Activated T-helper 9 cell treated with anti-CD3 and anti-CD28 coated beads, Interleukin-2, amount 50 U/mL, for 16 hours (primary cell): Measurements from ENCODE around the gene MICALL2.
A peak's percentile ranks its signal among the peaks of the same experiment; 100 is the strongest.

Source experiments
- DNase-seq: peaks from one replicate; pipeline ENCODE4 v3.0.0-alpha.2; 2020; ENCODE audit warnings: low read depth

The MICALL2 gene

GRCh38 chr7:1413936-1414639 is 45.2 kb downstream of the MICALL2 start:
- DNase-seq = no peak

GRCh38 chr7:1412322-1413261 is 46.7 kb downstream of the MICALL2 start:
- peak; percentile 84 for DNase-seq

GRCh38 chr7:1411414-1411813 is 47.9 kb downstream of the MICALL2 start:
- no peak for DNase-seq

GRCh38 chr7:1410992-1411391 is 48.3 kb downstream of the MICALL2 start:
- no peak for DNase-seq

- no peak for DNase-seq
Measured at GRCh38 chr7:1409555-1409954, 49.7 kb downstream of the MICALL2 start.

GRCh38 chr7:1408466-1408865 is 50.8 kb downstream of the MICALL2 start:
- DNase-seq = no peak

GRCh38 chr7:1407892-1408291 is 51.4 kb downstream of the MICALL2 start:
- DNase-seq = no peak

GRCh38 chr7:1404898-1405548 is 54.2 kb downstream of the MICALL2 start:
- no peak for DNase-seq

- DNase-seq = no peak
Measured at GRCh38 chr7:1404460-1404809, 54.8 kb downstream of the MICALL2 start.

GRCh38 chr7:1403638-1404459 is 55.4 kb downstream of the MICALL2 start:
- DNase-seq = no peak

- DNase-seq = no peak
Measured at GRCh38 chr7:1402791-1403637, 56.3 kb downstream of the MICALL2 start.

- no peak for DNase-seq
Measured at GRCh38 chr7:1402110-1402790, 57.0 kb downstream of the MICALL2 start.

- no peak for DNase-seq
Measured at GRCh38 chr7:1401011-1401410, 58.3 kb downstream of the MICALL2 start.

GRCh38 chr7:1400371-1400770 is 58.9 kb downstream of the MICALL2 start:
- no peak for DNase-seq

- no peak for DNase-seq
Measured at GRCh38 chr7:1397491-1398327, 61.6 kb downstream of the MICALL2 start.

GRCh38 chr7:1396195-1396594 is 63.1 kb downstream of the MICALL2 start:
- DNase-seq = no peak

- no peak for DNase-seq
Measured at GRCh38 chr7:1395211-1396070, 63.8 kb downstream of the MICALL2 start.

- DNase-seq = no peak
Measured at GRCh38 chr7:1394371-1394770, 64.9 kb downstream of the MICALL2 start.

- no peak for DNase-seq
Measured at GRCh38 chr7:1393421-1393820, 65.8 kb downstream of the MICALL2 start.
